Osteoblast (primary cell): ENCODE measurements around the gene ALDH6A1. TPM values are rescaled to one million over a fixed set of nuclear protein-coding genes. Genes with fewer than 3 reads are reported as not detected.

ENCODE experiments used
- DNase-seq: peaks from one replicate; pipeline ENCODE4 v3.0.0; 2011; ENCODE audit warnings: low spot score, mixed read lengths; ENCODE audit not compliant: insufficient read length; ENCODE audit errors: missing footprints
- H2AFZ ChIP-seq: 2 replicates; pipeline ENCODE4 v1.6.0; 2011; ENCODE audit warnings: mild to moderate bottlenecking, low read length
- H3K27ac ChIP-seq: 2 replicates; pipeline ENCODE4 v1.5.1; 2011; ENCODE audit warnings: mild to moderate bottlenecking, low read depth, low read length, moderate library complexity
- H3K27me3 ChIP-seq: 2 replicates; pipeline ENCODE4 v1.6.0; 2012; ENCODE audit warnings: mild to moderate bottlenecking, control low read depth, inconsistent platforms, low read length, moderate library complexity; ENCODE audit not compliant: insufficient read depth
- H3K36me3 ChIP-seq: 2 replicates; pipeline ENCODE4 v1.5.1; 2011; ENCODE audit warnings: mild to moderate bottlenecking, low read length, control low read depth, moderate library complexity; ENCODE audit not compliant: insufficient read depth
- H3K4me1 ChIP-seq: 2 replicates; pipeline ENCODE4 v1.5.1; 2011; ENCODE audit warnings: mild to moderate bottlenecking, low read length, control low read depth, moderate library complexity; ENCODE audit not compliant: insufficient read depth
- H3K4me2 ChIP-seq: 2 replicates; pipeline ENCODE4 v1.6.0; 2011; ENCODE audit warnings: mild to moderate bottlenecking, low read length; ENCODE audit not compliant: insufficient read depth
- H3K4me3 ChIP-seq: fragments of 200-600 bp; sonication (generic); 3 replicates; pipeline ENCODE4 v1.5.1; 2012; ENCODE audit warnings: mild to moderate bottlenecking, low read length, inconsistent platforms; ENCODE audit not compliant: insufficient read depth
- H3K79me2 ChIP-seq: 2 replicates; pipeline ENCODE4 v1.6.0; 2012; ENCODE audit warnings: mild to moderate bottlenecking, low read length, control low read depth, inconsistent platforms; ENCODE audit not compliant: insufficient read depth
- H3K9me3 ChIP-seq: 2 replicates; pipeline ENCODE4 v1.5.1; 2011; ENCODE audit warnings: low read depth, low read length, control low read depth
- H4K20me1 ChIP-seq: 2 replicates; pipeline ENCODE4 v1.6.0; 2012; ENCODE audit warnings: mild to moderate bottlenecking, low read length, control low read depth; ENCODE audit not compliant: insufficient read depth
- total RNA-seq: library from RNA; depleted of rRNA; stranded (reverse); fragments of >200 nt; gene quantifications from 2 replicates; pipeline ENCODE4 v1.2.3, GENCODE V29; 2012
- TF ChIP-seq, protein P1 (sequence below): IDR thresholded peaks from 2 replicates; pipeline ENCODE4 v1.5.1; 2011; ENCODE audit warnings: mild to moderate bottlenecking, low read depth, low read length, moderate library complexity; ENCODE audit errors: extremely low read depth

The ALDH6A1 gene
- total RNA-seq, 1 donor = 31.5 TPM

DNA sequence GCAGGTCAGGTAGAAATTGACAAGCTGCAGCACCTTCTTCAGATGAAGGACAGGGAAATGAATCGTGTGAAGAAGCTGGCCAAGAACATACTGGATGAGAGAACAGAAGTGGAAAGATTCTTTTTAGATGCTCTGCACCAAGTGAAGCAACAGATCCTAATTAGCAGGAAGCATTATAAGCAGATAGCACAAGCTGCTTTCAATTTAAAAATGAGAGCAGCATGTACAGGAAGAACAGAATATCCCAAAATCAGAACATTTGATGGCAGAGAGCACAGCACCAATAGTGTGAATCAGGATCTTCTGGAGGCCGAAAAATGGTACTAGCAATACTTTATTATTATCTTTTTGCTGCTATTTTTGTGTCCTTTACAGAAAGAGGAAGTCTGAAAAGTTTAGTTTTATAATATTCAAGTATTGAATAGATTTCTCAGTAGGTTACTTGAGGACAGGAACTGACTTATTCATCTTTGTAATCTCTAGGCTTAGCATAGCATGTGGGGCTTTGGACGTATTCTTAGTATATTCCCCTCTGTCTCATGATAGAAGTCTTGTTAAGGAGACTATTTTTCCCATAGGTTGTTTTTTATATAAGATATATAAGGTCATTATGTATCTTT, 34.3 kb downstream of the ALDH6A1 start:
- Histone ChIP-seq H3K4me3 (no peak overlapping the region), H3K4me1 (no peaks in the 10 kb centered on the region), H3K79me2 (no peaks in the 10 kb centered on the region), H3K4me2 (no peak overlapping the region), H3K27ac (no peak overlapping the region), H2AFZ (no peak overlapping the region), H3K9me3 (no peaks in the 10 kb centered on the region), H3K36me3 (peaks cover 7% of the 10 kb centered on the region), H3K27me3 (no peaks in the 10 kb centered on the region), H4K20me1 (no peaks in the 10 kb centered on the region)
- TF ChIP-seq, protein P1, sequence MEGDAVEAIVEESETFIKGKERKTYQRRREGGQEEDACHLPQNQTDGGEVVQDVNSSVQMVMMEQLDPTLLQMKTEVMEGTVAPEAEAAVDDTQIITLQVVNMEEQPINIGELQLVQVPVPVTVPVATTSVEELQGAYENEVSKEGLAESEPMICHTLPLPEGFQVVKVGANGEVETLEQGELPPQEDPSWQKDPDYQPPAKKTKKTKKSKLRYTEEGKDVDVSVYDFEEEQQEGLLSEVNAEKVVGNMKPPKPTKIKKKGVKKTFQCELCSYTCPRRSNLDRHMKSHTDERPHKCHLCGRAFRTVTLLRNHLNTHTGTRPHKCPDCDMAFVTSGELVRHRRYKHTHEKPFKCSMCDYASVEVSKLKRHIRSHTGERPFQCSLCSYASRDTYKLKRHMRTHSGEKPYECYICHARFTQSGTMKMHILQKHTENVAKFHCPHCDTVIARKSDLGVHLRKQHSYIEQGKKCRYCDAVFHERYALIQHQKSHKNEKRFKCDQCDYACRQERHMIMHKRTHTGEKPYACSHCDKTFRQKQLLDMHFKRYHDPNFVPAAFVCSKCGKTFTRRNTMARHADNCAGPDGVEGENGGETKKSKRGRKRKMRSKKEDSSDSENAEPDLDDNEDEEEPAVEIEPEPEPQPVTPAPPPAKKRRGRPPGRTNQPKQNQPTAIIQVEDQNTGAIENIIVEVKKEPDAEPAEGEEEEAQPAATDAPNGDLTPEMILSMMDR = no peak
- DNase-seq = peak; percentile 65

- H3K79me2 ChIP-seq = no peaks in the 10 kb centered on the region
- H3K4me1 ChIP-seq = no peaks in the 10 kb centered on the region
- no peak overlapping the region for H3K4me2 ChIP-seq
- no peak overlapping the region for H3K4me3 ChIP-seq
- peak; percentile 47 for DNase-seq
- no peaks in the 10 kb centered on the region for H3K9me3 ChIP-seq
- H4K20me1 ChIP-seq = no peaks in the 10 kb centered on the region
- H3K36me3 ChIP-seq = peaks cover 7% of the 10 kb centered on the region
- no peak overlapping the region for H2AFZ ChIP-seq
- TF ChIP-seq, protein P1 = no peak
- H3K27ac ChIP-seq = no peak overlapping the region
- no peaks in the 10 kb centered on the region for H3K27me3 ChIP-seq
Measured at GRCh38 chr14:74048281-74048680, 36.0 kb downstream of the ALDH6A1 start.

DNA sequence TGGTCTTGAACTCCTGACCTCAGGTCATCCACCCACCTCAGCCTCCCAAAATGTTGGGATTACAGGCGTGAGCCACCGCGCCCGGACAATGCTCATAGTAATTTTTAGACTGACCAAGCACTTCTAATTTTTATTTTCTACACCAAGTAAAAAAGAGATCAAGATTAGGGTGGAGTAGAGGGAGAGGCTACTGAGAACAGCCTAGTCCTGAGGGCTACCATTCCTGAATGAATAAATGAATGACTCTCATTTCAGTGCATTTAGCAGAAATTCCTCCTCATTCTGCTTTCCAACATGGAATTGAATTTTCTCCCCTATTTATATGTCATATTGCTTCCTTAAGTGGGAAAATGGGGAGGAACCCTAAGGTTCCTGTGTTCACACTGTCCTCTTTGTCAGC, 38.7 kb downstream of the ALDH6A1 start:
- H3K4me2 ChIP-seq = no peak overlapping the region
- no peaks in the 10 kb centered on the region for H3K27me3 ChIP-seq
- TF ChIP-seq, protein P1 = no peak
- peaks cover 7% of the 10 kb centered on the region for H3K36me3 ChIP-seq
- H3K9me3 ChIP-seq = no peaks in the 10 kb centered on the region
- DNase-seq = no peak
- H3K79me2 ChIP-seq = no peaks in the 10 kb centered on the region
- H3K4me3 ChIP-seq = no peak overlapping the region
- no peaks in the 10 kb centered on the region for H3K4me1 ChIP-seq
- H2AFZ ChIP-seq = no peak overlapping the region
- H4K20me1 ChIP-seq = no peaks in the 10 kb centered on the region
- no peak overlapping the region for H3K27ac ChIP-seq

GRCh38 chr14:74042296-74042695, 42.0 kb downstream of the ALDH6A1 start:
- Histone ChIP-seq H3K9me3 (no peaks in the 10 kb centered on the region), H3K4me2 (no peak overlapping the region), H3K4me1 (no peaks in the 10 kb centered on the region), H3K4me3 (no peak overlapping the region), H3K36me3 (peaks cover 4% of the 10 kb centered on the region), H3K27ac (no peak overlapping the region), H2AFZ (no peak overlapping the region), H4K20me1 (no peaks in the 10 kb centered on the region), H3K27me3 (no peaks in the 10 kb centered on the region), H3K79me2 (no peaks in the 10 kb centered on the region)
- no peak for DNase-seq
- TF ChIP-seq, protein P1 = no peak
